ENCODE measurements around the gene DDX17. TPM values are rescaled to one million over a fixed set of nuclear protein-coding genes. Genes with fewer than 3 reads are reported as not detected.

Gene DDX17
- total and polyA plus RNA-seq, 2 of the 4 experiments (the other 2 are of a cell fraction): 240 to 371 TPM

DNA sequence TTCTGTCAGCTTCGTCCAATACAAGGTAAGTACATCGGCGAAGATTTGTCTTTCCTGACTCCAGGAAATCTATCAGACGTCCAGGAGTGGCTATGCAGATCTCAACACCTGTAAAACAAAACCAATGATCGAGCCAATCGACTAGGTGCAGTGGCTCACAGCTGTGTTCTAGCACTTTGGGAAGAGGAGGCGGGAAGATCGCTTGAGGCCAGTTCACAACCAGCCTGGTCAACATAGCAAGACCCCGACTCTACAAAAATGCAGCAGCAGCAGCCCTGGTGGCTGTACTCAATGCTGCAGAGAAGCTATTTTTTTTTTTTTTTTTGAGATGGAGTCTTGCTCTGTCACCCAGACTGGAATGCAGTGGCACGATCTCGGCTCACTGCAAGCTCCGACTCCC, 11.2 kb downstream of the DDX17 start:
- peaks cover 26 to 71% of the 10 kb centered on the region in 2 experiments; a peak in 3 of 4 replicates for H3K79me1 ChIP-seq (ENCODE audit: low read depth in 1 of 2, low read length in 2 of 2)
- H3K27me3 ChIP-seq (ENCODE audit: control insufficient read depth, insufficient read depth, low read length): no peaks in the 10 kb centered on the region
- DNase-seq (no peak), ATAC-seq (ENCODE audit: low read depth) (no peak)
- H4K8ac ChIP-seq (ENCODE audit: low read depth in 2 of 2, low read length in 2 of 2): no peak overlapping the region
- H4K20me1 ChIP-seq (ENCODE audit: insufficient read depth, low read length): peaks cover 93% of the 10 kb centered on the region
- intact Hi-C loops (cut with micrococcal nuclease) (no loop called here), in situ Hi-C loops (cut with MboI; ENCODE audit: low sequenced_read_pairs) (no loop called here), dilution Hi-C loops (cut with HindIII; ENCODE audit: low sequenced_read_pairs, unreplicated experiment) (no loop called here)
- POLR2A ChIA-PET (ENCODE audit: unreplicated experiment): no interaction called here
- no peak for TF ChIP-seq RFX5 (IDR thresholded peaks at IDR 0.05; ENCODE audit: low read depth, low read length)
- TF ChIP-seq BHLHE40 (IDR thresholded peaks at IDR 0.05; ENCODE audit: low read depth, low read length): no peak
- no peak for TF ChIP-seq CTCF (conservative IDR thresholded peaks at IDR 0.05; ENCODE audit: low read depth, low read length)
- TF ChIP-seq RAD21 (IDR thresholded peaks at IDR 0.05; ENCODE audit: low read length): no peak
- no peak for TF ChIP-seq SMC3 (IDR thresholded peaks at IDR 0.05; ENCODE audit: low read depth, low read length)
- TF ChIP-seq NFE2L2 (IDR thresholded peaks at IDR 0.05; ENCODE audit: low read depth, low read length): no peak
- no peak for TF ChIP-seq MAFK (IDR thresholded peaks at IDR 0.05; ENCODE audit: low read depth, low read length)
- TF ChIP-seq RCOR1 (IDR thresholded peaks at IDR 0.05; ENCODE audit: insufficient replicate concordance, low read length): no peak
- TF ChIP-seq POLR2A (IDR thresholded peaks at IDR 0.05; ENCODE audit: low read depth, low read length): no peak
- TF ChIP-seq, protein P1, sequence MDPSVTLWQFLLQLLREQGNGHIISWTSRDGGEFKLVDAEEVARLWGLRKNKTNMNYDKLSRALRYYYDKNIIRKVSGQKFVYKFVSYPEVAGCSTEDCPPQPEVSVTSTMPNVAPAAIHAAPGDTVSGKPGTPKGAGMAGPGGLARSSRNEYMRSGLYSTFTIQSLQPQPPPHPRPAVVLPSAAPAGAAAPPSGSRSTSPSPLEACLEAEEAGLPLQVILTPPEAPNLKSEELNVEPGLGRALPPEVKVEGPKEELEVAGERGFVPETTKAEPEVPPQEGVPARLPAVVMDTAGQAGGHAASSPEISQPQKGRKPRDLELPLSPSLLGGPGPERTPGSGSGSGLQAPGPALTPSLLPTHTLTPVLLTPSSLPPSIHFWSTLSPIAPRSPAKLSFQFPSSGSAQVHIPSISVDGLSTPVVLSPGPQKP (IDR thresholded peaks at IDR 0.05; ENCODE audit: borderline replicate concordance, low read depth, low read length): no peak
- TF ChIP-seq, protein P2, sequence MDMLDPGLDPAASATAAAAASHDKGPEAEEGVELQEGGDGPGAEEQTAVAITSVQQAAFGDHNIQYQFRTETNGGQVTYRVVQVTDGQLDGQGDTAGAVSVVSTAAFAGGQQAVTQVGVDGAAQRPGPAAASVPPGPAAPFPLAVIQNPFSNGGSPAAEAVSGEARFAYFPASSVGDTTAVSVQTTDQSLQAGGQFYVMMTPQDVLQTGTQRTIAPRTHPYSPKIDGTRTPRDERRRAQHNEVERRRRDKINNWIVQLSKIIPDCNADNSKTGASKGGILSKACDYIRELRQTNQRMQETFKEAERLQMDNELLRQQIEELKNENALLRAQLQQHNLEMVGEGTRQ (IDR thresholded peaks at IDR 0.05; ENCODE audit: low read depth, low read length): no peak
- TF ChIP-seq CEBPB (IDR thresholded peaks at IDR 0.05; ENCODE audit: low read depth, low read length): no peak
- no peak for TF ChIP-seq MXI1 (IDR thresholded peaks at IDR 0.05; ENCODE audit: borderline replicate concordance, low read depth, low read length)
- no peak for TF ChIP-seq CHD1 (IDR thresholded peaks at IDR 0.05; ENCODE audit: low read depth, low read length)
- no peak for TF ChIP-seq FOS (IDR thresholded peaks at IDR 0.05; ENCODE audit: low read depth, low read length)
- no peak for TF ChIP-seq MAZ (IDR thresholded peaks at IDR 0.05; ENCODE audit: borderline replicate concordance, low read depth, low read length)
- H3K4me1 ChIP-seq (ENCODE audit: control insufficient read depth, insufficient read depth, low read length): peaks cover 19% of the 10 kb centered on the region
- H3K23ac ChIP-seq (ENCODE audit: low read depth, low read length): 0 out of 2 replicates have a peak overlapping the region, but pooled peaks have one; percentile 17
- no peak overlapping the region for H2BK120ac ChIP-seq (ENCODE audit: low read depth, low read length)
- no peak overlapping the region for H3K14ac ChIP-seq (replicated peaks; ENCODE audit: low read depth, low read length)
- no peak overlapping the region for H3K27ac ChIP-seq (ENCODE audit: insufficient read depth, low read length)
- H3K36me3 ChIP-seq (ENCODE audit: control insufficient read depth, insufficient read depth, low read length): peaks cover 73% of the 10 kb centered on the region
- H3K9me3 ChIP-seq (ENCODE audit: control insufficient read depth, insufficient read depth, low read length): no peaks in the 10 kb centered on the region
- H2BK15ac ChIP-seq (ENCODE audit: low read depth, low read length): no peak overlapping the region
- peaks cover 14% of the 10 kb centered on the region for H3K9me1 ChIP-seq (ENCODE audit: insufficient read depth, low read length)
- no CpG with 5 or more reads among the region's 12 CpGs for WGBS, 2 experiments (ENCODE audit: extremely low coverage in 2 of 2, insufficient read length in 1 of 2)
- H3K18ac ChIP-seq (ENCODE audit: low read depth, low read length): no peak overlapping the region
- no peak overlapping the region for H3K4ac ChIP-seq (ENCODE audit: low read depth, low read length)
- H4K91ac ChIP-seq (ENCODE audit: insufficient read depth, low read depth, low read length): no peak overlapping the region
- no peak overlapping the region for H2AFZ ChIP-seq (replicated peaks; ENCODE audit: low read length, poor library complexity)
- no peak overlapping the region for H2BK5ac ChIP-seq (ENCODE audit: low read depth, low read length, poor library complexity, severe bottlenecking)
- CTCF ChIA-PET: interaction anchor here (0.6 kb wide), 1 partner anchor 1882 kb away, joined by 3 read pairs; no protein-coding TSS in a partner anchor
- H3K4me2 ChIP-seq (ENCODE audit: low read depth, low read length): no peak overlapping the region
- H2AK5ac ChIP-seq (ENCODE audit: low read depth, low read length): no peak overlapping the region
- H3K4me3 ChIP-seq (ENCODE audit: insufficient read depth, low read depth, low read length): no peak overlapping the region
- no peak overlapping the region for H3K9ac ChIP-seq (ENCODE audit: low read depth, low read length)
- no peak overlapping the region for H2BK20ac ChIP-seq (ENCODE audit: low read depth, low read length)
- BruUV-seq (replicated peaks): no TSS peak
- H4K5ac ChIP-seq (ENCODE audit: low read depth, low read length): no peak overlapping the region
- H3K56ac ChIP-seq (ENCODE audit: extremely low read depth, insufficient read depth, low read length): no peak overlapping the region
- no peak overlapping the region for H2AK9ac ChIP-seq (replicated peaks; ENCODE audit: low read depth, low read length, poor library complexity)
